Activated CD4-positive, alpha-beta T cell treated with anti-CD3 and anti-CD28 coated beads for 36 hours (primary cell): ENCODE measurements around the gene KCND1. TPM values are rescaled to one million over a fixed set of nuclear protein-coding genes. Genes with fewer than 3 reads are reported as not detected.
A peak's percentile ranks its signal among the peaks of the same experiment; 100 is the strongest.

ENCODE experiments used
- ATAC-seq: fragments of 200-7000 bp; cut with Tn5 transposase; one replicate; pipeline ENCODE4 v1.10.0; 2021; ENCODE audit warnings: mild to moderate bottlenecking, moderate library complexity
- CTCF ChIA-PET: fragments of 350-600 bp; sonication (Branson Sonifier 250); formaldehyde crosslinking; loops from one replicate; lab custom pipeline; 2021; ENCODE audit warnings: antibody characterized with exemption; lab: Charles Lee
- POLR2A ChIA-PET: fragments of 350-600 bp; sonication (Branson Sonifier 250); formaldehyde crosslinking; loops from one replicate; lab custom pipeline; 2021; ENCODE audit warnings: antibody characterized with exemption, inconsistent platforms; lab: Charles Lee
- DNase-seq: peaks from one replicate; pipeline ENCODE4 v3.0.0-alpha.2; 2020
- H3K27ac Mint-ChIP-seq: one replicate; pipeline ENCODE4 v1.8.0; 2021; ENCODE audit warnings: mixed read lengths
- H3K27me3 Mint-ChIP-seq: one replicate; pipeline ENCODE4 v1.8.0; 2021; ENCODE audit warnings: mixed read lengths
- H3K36me3 Mint-ChIP-seq: one replicate; pipeline ENCODE4 v1.8.0; 2021; ENCODE audit warnings: low read depth, mixed read lengths
- H3K4me1 Mint-ChIP-seq: one replicate; pipeline ENCODE4 v1.8.0; 2021; ENCODE audit warnings: mixed read lengths
- H3K4me3 Mint-ChIP-seq: one replicate; pipeline ENCODE4 v1.8.0; 2021; ENCODE audit warnings: mild to moderate bottlenecking, moderate library complexity, mixed read lengths
- H3K9me3 Mint-ChIP-seq: one replicate; pipeline ENCODE4 v1.8.0; 2021; ENCODE audit warnings: low read depth, mixed read lengths
- intact Hi-C, 2 experiments: fragments of 100-400 bp; cut with DNase I in 1 of 2; cut with micrococcal nuclease in 1 of 2; formaldehyde crosslinking; loops; one replicate each; pipeline versions ENCODE4 v1.14.2 to v1.15.1; 2022 to 2024; cut with DNase I, micrococcal nuclease
- total RNA-seq, 2 experiments: library from RNA; stranded (reverse); gene quantifications; one replicate each; pipeline ENCODE4 v1.2.3, GENCODE V29; 2021

KCND1 gene
- total RNA-seq, 2 experiments from 2014 or later: 2.5 to 2.8 TPM

- H3K27me3 Mint-ChIP-seq: no peaks in the 10 kb centered on the region
- H3K36me3 Mint-ChIP-seq: peaks cover 19% of the 10 kb centered on the region
- POLR2A ChIA-PET: no interaction called here
- ATAC-seq (no peak), DNase-seq (no peak)
- no peak overlapping the region for H3K4me3 Mint-ChIP-seq
- CTCF ChIA-PET: interaction anchor here (0.7 kb wide), 1 partner anchor 694 kb away, joined by 3 read pairs; no protein-coding TSS in a partner anchor
- no peaks in the 10 kb centered on the region for H3K9me3 Mint-ChIP-seq
- peaks cover 15% of the 10 kb centered on the region for H3K4me1 Mint-ChIP-seq
- no peak overlapping the region for H3K27ac Mint-ChIP-seq
- intact Hi-C loops: no loop called here
Measured at GRCh38 chrX:48974033-48974432, 2.4 kb upstream of the KCND1 start.

GRCh38 chrX:48972220-48973164, 848 bp upstream of the KCND1 start:
- ChIA-PET POLR2A (interaction anchor here (0.6 kb wide), 2 partner anchors 72 to 275 kb away, joined by 3 to 4 read pairs; no protein-coding TSS in a partner anchor), CTCF (interaction anchor here (0.8 to 0.9 kb wide), 2 partner anchors 150 to 162 kb away, joined by 3 to 4 read pairs; no protein-coding TSS in a partner anchor)
- H3K36me3 Mint-ChIP-seq: peaks cover 8% of the 10 kb centered on the region
- no peak overlapping the region for H3K27ac Mint-ChIP-seq
- H3K4me1 Mint-ChIP-seq: peaks cover 15% of the 10 kb centered on the region
- DNase-seq: peak; percentile 54
- ATAC-seq: peak; percentile 65
- no peaks in the 10 kb centered on the region for H3K9me3 Mint-ChIP-seq
- peak overlapping the region; percentile 30 for H3K4me3 Mint-ChIP-seq
- H3K27me3 Mint-ChIP-seq: no peaks in the 10 kb centered on the region
- intact Hi-C loops: no loop called here

GRCh38 chrX:48969471-48969870, 2.2 kb downstream of the KCND1 start:
- Mint-ChIP-seq H3K36me3 (peaks cover under 1% of the 10 kb centered on the region), H3K9me3 (no peaks in the 10 kb centered on the region), H3K4me1 (peaks cover 15% of the 10 kb centered on the region), H3K27me3 (no peaks in the 10 kb centered on the region), H3K27ac (no peak overlapping the region), H3K4me3 (no peak overlapping the region)
- ATAC-seq (no peak), DNase-seq (no peak)
- ChIA-PET POLR2A (no interaction called here), CTCF (no interaction called here)
- intact Hi-C loops: no loop called here

GRCh38 chrX:48968377-48968776, 3.3 kb downstream of the KCND1 start:
- Mint-ChIP-seq H3K27ac (no peak overlapping the region), H3K4me1 (peaks cover 15% of the 10 kb centered on the region), H3K9me3 (no peaks in the 10 kb centered on the region), H3K4me3 (no peak overlapping the region), H3K36me3 (no peaks in the 10 kb centered on the region), H3K27me3 (no peaks in the 10 kb centered on the region)
- DNase-seq: no peak
- ChIA-PET CTCF (no interaction called here), POLR2A (no interaction called here)
- ATAC-seq: no peak
- intact Hi-C loops: no loop called here

- H3K27me3 Mint-ChIP-seq: no peaks in the 10 kb centered on the region
- intact Hi-C loops: no loop called here
- H3K4me3 Mint-ChIP-seq: no peak overlapping the region
Measured at GRCh38 chrX:48966796-48967579, 4.7 kb downstream of the KCND1 start.

GRCh38 chrX:48965959-48966358, 5.7 kb downstream of the KCND1 start:
- intact Hi-C loops: no loop called here
- Mint-ChIP-seq H3K27me3 (no peaks in the 10 kb centered on the region), H3K36me3 (no peaks in the 10 kb centered on the region), H3K4me3 (no peak overlapping the region), H3K27ac (no peak overlapping the region), H3K4me1 (no peaks in the 10 kb centered on the region), H3K9me3 (no peaks in the 10 kb centered on the region)
- ChIA-PET CTCF (no interaction called here), POLR2A (interaction anchor here (0.6 kb wide), 1 partner anchor 25 kb away, joined by 4 read pairs; no protein-coding TSS in a partner anchor)
- ATAC-seq (no peak), DNase-seq (no peak)

More at GRCh38 chrX:48966796-48967579, 4.7 kb downstream of the KCND1 start:
- ChIA-PET POLR2A (no interaction called here), CTCF (no interaction called here)
- ATAC-seq (no peak), DNase-seq (no peak)
- Mint-ChIP-seq H3K36me3 (no peaks in the 10 kb centered on the region), H3K4me1 (peaks cover 2% of the 10 kb centered on the region), H3K27ac (no peak overlapping the region), H3K9me3 (no peaks in the 10 kb centered on the region)

- Mint-ChIP-seq H3K9me3 (no peaks in the 10 kb centered on the region), H3K4me1 (peaks cover 6% of the 10 kb centered on the region), H3K4me3 (no peak overlapping the region), H3K36me3 (peaks cover 2% of the 10 kb centered on the region), H3K27ac (peak overlapping the region; percentile 37), H3K27me3 (no peaks in the 10 kb centered on the region)
- CTCF ChIA-PET: no interaction called here
- POLR2A ChIA-PET: no interaction called here
- intact Hi-C loops: no loop called here
- ATAC-seq (no peak), DNase-seq (no peak)
Measured at GRCh38 chrX:48961585-48962091, 10.0 kb downstream of the KCND1 start.

- ChIA-PET POLR2A (no interaction called here), CTCF (no interaction called here)
- peak overlapping the region; percentile 24 for H3K27ac Mint-ChIP-seq
- peaks cover 11% of the 10 kb centered on the region for H3K4me1 Mint-ChIP-seq
- no peaks in the 10 kb centered on the region for H3K27me3 Mint-ChIP-seq
- intact Hi-C loops: no loop called here
- DNase-seq: no peak
- peak overlapping the region; percentile 32 for H3K4me3 Mint-ChIP-seq
- ATAC-seq: no peak
- H3K9me3 Mint-ChIP-seq: no peaks in the 10 kb centered on the region
- H3K36me3 Mint-ChIP-seq: peaks cover 12% of the 10 kb centered on the region
Measured at GRCh38 chrX:48960291-48960690, 11.4 kb downstream of the KCND1 start.

- ChIA-PET CTCF (interaction anchor here (0.6 to 1.8 kb wide), 4 partner anchors 34 to 85 kb away, joined by 3 to 8 read pairs (median 4); no protein-coding TSS in a partner anchor), POLR2A (interaction anchor here (0.6 to 3.2 kb wide), 6 partner anchors 15 to 283 kb away, joined by 3 to 27 read pairs (median 4); partner anchors contain the start of gene PIM2)
- peaks cover 23% of the 10 kb centered on the region for H3K36me3 Mint-ChIP-seq
- peak overlapping the region; percentile 100 for H3K27ac Mint-ChIP-seq
- no peaks in the 10 kb centered on the region for H3K9me3 Mint-ChIP-seq
- intact Hi-C loops: loop anchor here (1.0 to 5.0 kb wide), 14 partner anchors 21 to 384 kb away; partner anchors contain the start of genes GRIPAP1 (in 2 of the 2), SUV39H1 (in 2 of the 2), TFE3 (in 2 of the 2) and GPKOW (in 1 of the 2)
- ATAC-seq (no peak), DNase-seq (peak; percentile 48)
- no peaks in the 10 kb centered on the region for H3K27me3 Mint-ChIP-seq
- peaks cover 21% of the 10 kb centered on the region for H3K4me1 Mint-ChIP-seq
- H3K4me3 Mint-ChIP-seq: peak overlapping the region; percentile 93
Measured at GRCh38 chrX:48958635-48959094, 13.0 kb downstream of the KCND1 start.

- no peaks in the 10 kb centered on the region for H3K9me3 Mint-ChIP-seq
- peak overlapping the region; percentile 93 for H3K4me3 Mint-ChIP-seq
- peaks cover 25% of the 10 kb centered on the region for H3K36me3 Mint-ChIP-seq
- peak overlapping the region; percentile 100 for H3K27ac Mint-ChIP-seq
- ATAC-seq (peak; percentile 92), DNase-seq (peak; percentile 95)
- POLR2A ChIA-PET: interaction anchor here (1.2 to 3.2 kb wide), 5 partner anchors 15 to 67 kb away, joined by 3 to 27 read pairs (median 6); partner anchors contain the start of genes PIM2 and SLC35A2
- peaks cover 28% of the 10 kb centered on the region for H3K4me1 Mint-ChIP-seq
- H3K27me3 Mint-ChIP-seq: no peaks in the 10 kb centered on the region
- intact Hi-C loops: loop anchor here (1.0 to 5.0 kb wide), 17 partner anchors 21 to 384 kb away; partner anchors contain the start of genes GRIPAP1 (in 2 of the 2), SUV39H1 (in 2 of the 2), TFE3 (in 2 of the 2) and GPKOW (in 1 of the 2)
- CTCF ChIA-PET: interaction anchor here (0.6 to 1.8 kb wide), 6 partner anchors 19 to 86 kb away, joined by 3 to 8 read pairs (median 3); no protein-coding TSS in a partner anchor
Measured at GRCh38 chrX:48957827-48958634, 13.6 kb downstream of the KCND1 start.
